ENCODE data around the gene ZNF273.

- TF ChIP-seq RAD21 (conservative IDR thresholded peaks at IDR 0.05) (no peak), EZH2 (IDR thresholded peaks at IDR 0.05; ENCODE audit: borderline replicate concordance, insufficient read depth, low read length, poor library complexity, severe bottlenecking) (no peak), CTCF (IDR thresholded peaks at IDR 0.05; ENCODE audit: poor library complexity, severe bottlenecking) (no peak), SMC3 (conservative IDR thresholded peaks at IDR 0.05; ENCODE audit: poor library complexity) (no peak), POLR2AphosphoS5 (IDR thresholded peaks at IDR 0.05) (no peak), REST (IDR thresholded peaks at IDR 0.05; ENCODE audit: borderline replicate concordance) (no peak), EP300 (conservative IDR thresholded peaks at IDR 0.05; ENCODE audit: poor library complexity, severe bottlenecking) (no peak), TAF1 (IDR thresholded peaks at IDR 0.05; ENCODE audit: low read depth) (no peak), MXI1 (conservative IDR thresholded peaks at IDR 0.05; ENCODE audit: poor library complexity, severe bottlenecking) (no peak)
Observed at GRCh38 chr7:64877714-64878610, 25.1 kb upstream of the ZNF273 start.
